ENCODE measurements around the gene MYO7A.

The MYO7A gene

DNA sequence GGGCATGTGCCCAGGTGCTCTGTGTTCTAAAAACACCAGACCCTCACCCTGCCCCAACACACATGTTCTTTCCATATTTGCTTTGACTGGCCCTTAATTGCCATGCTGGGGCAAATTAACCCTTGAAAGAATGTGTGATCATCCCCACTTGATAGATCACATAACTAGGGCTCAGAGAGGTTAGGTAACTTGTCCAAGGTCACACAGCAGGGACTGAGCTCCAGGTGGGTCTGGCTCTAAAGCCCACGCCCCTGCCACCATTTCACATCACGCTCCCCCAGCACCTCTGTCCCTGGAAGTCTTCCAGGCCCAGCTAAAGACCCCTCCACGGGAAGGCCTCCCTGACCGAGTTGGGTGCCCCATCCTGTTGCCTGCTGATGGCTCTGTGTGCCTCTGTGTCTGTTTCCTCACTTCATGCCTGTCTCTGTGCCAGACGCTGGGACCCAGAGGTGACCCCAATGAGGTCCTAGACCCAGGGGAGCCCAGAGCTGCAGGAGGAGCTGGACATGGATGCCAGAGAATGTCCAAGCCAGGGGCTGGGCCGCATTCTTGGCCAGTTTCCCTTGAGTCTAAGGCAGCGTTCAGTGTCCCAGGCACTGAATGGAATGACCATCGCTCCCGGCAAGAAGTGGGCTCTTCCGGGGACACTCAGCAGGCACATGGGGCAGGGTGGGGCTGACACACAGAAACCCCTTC lies 79.7 kb downstream of the MYO7A start:
- Histone ChIP-seq H3K36me3 (peaks cover 84% of the 10 kb centered on the region), H3K27ac (no peak overlapping the region), H3K27me3 (ENCODE audit: insufficient read depth, low read depth, severe bottlenecking) (no peaks in the 10 kb centered on the region), H3K4me3 (ENCODE audit: low read depth, low read length) (no peak overlapping the region), H3K9me3 (ENCODE audit: severe bottlenecking) (no peaks in the 10 kb centered on the region)
- no peak for DNase-seq
- TF ChIP-seq, protein P1, sequence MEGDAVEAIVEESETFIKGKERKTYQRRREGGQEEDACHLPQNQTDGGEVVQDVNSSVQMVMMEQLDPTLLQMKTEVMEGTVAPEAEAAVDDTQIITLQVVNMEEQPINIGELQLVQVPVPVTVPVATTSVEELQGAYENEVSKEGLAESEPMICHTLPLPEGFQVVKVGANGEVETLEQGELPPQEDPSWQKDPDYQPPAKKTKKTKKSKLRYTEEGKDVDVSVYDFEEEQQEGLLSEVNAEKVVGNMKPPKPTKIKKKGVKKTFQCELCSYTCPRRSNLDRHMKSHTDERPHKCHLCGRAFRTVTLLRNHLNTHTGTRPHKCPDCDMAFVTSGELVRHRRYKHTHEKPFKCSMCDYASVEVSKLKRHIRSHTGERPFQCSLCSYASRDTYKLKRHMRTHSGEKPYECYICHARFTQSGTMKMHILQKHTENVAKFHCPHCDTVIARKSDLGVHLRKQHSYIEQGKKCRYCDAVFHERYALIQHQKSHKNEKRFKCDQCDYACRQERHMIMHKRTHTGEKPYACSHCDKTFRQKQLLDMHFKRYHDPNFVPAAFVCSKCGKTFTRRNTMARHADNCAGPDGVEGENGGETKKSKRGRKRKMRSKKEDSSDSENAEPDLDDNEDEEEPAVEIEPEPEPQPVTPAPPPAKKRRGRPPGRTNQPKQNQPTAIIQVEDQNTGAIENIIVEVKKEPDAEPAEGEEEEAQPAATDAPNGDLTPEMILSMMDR (IDR thresholded peaks at IDR 0.05; ENCODE audit: low read depth, low read length), result no peak

DNA sequence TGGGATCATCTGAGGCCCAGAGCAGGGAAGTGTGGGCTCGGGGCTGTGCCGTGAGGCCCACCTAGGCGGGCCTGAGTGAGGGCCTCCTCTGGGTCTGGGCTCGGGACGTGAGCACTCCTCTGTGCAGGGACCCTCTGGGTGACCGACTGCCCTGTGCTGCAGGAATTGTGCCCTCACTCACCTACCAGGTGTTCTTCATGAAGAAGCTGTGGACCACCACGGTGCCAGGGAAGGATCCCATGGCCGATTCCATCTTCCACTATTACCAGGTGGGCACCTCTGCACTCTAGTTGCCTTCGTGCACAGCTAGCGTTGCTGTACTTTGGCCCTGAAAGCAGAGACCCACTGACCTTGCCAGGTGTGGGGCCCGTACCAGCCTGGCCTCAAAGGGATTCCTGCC lies 80.5 kb downstream of the MYO7A start:
- peaks cover 87% of the 10 kb centered on the region for H3K36me3 ChIP-seq
- DNase-seq, result no peak
- H3K9me3 ChIP-seq (ENCODE audit: severe bottlenecking), result no peaks in the 10 kb centered on the region
- TF ChIP-seq, protein P1 (IDR thresholded peaks at IDR 0.05; ENCODE audit: low read depth, low read length), result no peak
- no peaks in the 10 kb centered on the region for H3K27me3 ChIP-seq (ENCODE audit: insufficient read depth, low read depth, severe bottlenecking)
- H3K27ac ChIP-seq, result no peak overlapping the region
- H3K4me3 ChIP-seq (ENCODE audit: low read depth, low read length), result no peak overlapping the region

DNA sequence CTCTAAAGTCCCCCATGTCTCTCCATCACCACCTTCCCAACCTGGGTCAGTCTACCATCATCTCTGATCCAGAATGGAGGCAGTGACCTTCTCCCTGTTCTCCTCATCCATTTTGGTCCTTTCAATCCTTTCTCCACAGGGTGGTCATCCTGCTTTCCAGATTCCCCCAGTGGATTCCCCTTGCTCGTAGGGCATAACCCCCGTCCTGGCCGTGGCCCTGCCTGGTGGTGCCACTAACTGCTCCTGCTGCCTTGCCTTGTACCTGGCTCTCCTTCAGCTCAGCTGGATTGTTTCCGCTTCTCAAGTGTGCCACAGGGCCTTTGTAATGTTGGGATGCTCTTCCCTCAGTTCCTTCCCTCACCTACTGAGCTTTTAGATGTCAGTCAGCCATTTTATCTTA lies 81.6 kb downstream of the MYO7A start:
- no peak for DNase-seq
- Histone ChIP-seq H3K27me3 (ENCODE audit: insufficient read depth, low read depth, severe bottlenecking) (no peaks in the 10 kb centered on the region), H3K4me3 (ENCODE audit: low read depth, low read length) (no peak overlapping the region), H3K9me3 (ENCODE audit: severe bottlenecking) (no peaks in the 10 kb centered on the region), H3K36me3 (peaks cover 88% of the 10 kb centered on the region), H3K27ac (no peak overlapping the region)
- TF ChIP-seq, protein P1 (IDR thresholded peaks at IDR 0.05; ENCODE audit: low read depth, low read length), result no peak

DNA sequence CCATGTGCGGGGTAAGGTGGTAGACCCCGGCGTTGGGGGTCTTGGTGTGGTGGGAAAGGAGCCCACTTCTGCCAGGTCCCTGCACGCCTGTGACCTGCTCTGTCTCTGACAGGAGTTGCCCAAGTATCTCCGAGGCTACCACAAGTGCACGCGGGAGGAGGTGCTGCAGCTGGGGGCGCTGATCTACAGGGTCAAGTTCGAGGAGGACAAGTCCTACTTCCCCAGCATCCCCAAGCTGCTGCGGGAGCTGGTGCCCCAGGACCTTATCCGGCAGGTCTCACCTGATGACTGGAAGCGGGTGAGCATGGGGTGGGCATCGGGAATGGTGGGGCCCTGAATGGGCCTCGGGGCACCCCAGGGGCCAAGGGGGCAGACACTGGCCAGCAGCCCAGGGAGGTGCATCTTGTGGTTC lies 83.0 kb downstream of the MYO7A start:
- H3K9me3 ChIP-seq (ENCODE audit: severe bottlenecking), result no peaks in the 10 kb centered on the region
- peaks cover 91% of the 10 kb centered on the region for H3K36me3 ChIP-seq
- H3K4me3 ChIP-seq (ENCODE audit: low read depth, low read length), result no peak overlapping the region
- no peak for DNase-seq
- no peaks in the 10 kb centered on the region for H3K27me3 ChIP-seq (ENCODE audit: insufficient read depth, low read depth, severe bottlenecking)
- H3K27ac ChIP-seq, result no peak overlapping the region
- TF ChIP-seq, protein P1 (IDR thresholded peaks at IDR 0.05; ENCODE audit: low read depth, low read length), result no peak

DNA sequence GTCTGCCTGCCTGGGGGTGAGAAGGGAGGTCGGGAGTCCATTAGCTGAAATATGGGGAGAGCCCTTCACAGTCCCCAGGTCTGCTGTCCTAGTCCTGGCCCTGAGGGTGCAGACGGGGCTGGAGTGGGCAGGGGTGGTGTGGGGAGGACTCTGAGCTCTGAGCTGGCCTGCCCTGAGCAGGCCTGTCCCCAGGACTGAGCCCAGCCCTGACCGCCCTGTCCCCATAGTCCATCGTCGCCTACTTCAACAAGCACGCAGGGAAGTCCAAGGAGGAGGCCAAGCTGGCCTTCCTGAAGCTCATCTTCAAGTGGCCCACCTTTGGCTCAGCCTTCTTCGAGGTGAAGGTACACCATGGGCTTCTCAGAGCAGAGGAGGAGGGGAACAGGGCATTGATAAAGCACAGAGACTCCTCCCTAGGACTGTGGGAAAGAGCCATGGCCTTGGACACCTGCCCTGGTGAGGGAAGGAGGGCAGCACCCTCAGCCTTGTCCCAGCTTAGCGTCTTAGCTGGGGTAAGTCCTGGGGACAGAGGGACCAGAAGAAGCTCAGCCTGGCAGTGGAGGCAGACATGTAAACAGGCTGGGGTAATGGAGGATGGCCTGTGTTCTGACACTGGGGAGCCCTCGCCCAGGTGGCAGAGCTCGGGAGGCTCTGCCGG lies 83.7 kb downstream of the MYO7A start:
- Histone ChIP-seq H3K36me3 (peaks cover 93% of the 10 kb centered on the region), H3K4me3 (ENCODE audit: low read depth, low read length) (no peak overlapping the region), H3K9me3 (ENCODE audit: severe bottlenecking) (no peaks in the 10 kb centered on the region), H3K27me3 (ENCODE audit: insufficient read depth, low read depth, severe bottlenecking) (no peaks in the 10 kb centered on the region), H3K27ac (peak overlapping the region; percentile 10; the same call in 1 of the 2 replicates)
- TF ChIP-seq, protein P1 (IDR thresholded peaks at IDR 0.05; ENCODE audit: low read depth, low read length), result no peak
- no peak for DNase-seq

All from WERI-Rb-1 (cell line).